MM.1S (cell line): ENCODE results near the gene TENM4.

Experiments used
- DNase-seq: peaks from one replicate; pipeline ENCODE4 v3.0.0-alpha.2; 2015
- H2AFZ ChIP-seq: fragments of 300-600 bp; sonication (generic); 2 replicates; pipeline ENCODE4 v1.6.0; 2016; ENCODE audit warnings: antibody characterized with exemption, low read length
- H3F3A ChIP-seq: fragments of 300-600 bp; sonication (generic); 2 replicates; pipeline ENCODE4 v1.6.1; 2016; ENCODE audit warnings: mild to moderate bottlenecking, antibody characterized with exemption, low read length, moderate library complexity, mixed read lengths; ENCODE audit not compliant: insufficient read depth
- H3K27ac ChIP-seq: fragments of 300-600 bp; sonication (generic); 2 replicates; pipeline ENCODE4 v1.5.1; 2016; ENCODE audit warnings: mild to moderate bottlenecking, low read length
- H3K27me3 ChIP-seq: fragments of 300-600 bp; sonication (generic); replicated peaks from 2 replicates; pipeline ENCODE4 v1.6.0; 2016; ENCODE audit warnings: low read length; ENCODE audit not compliant: insufficient read depth
- H3K36me3 ChIP-seq: fragments of 300-600 bp; sonication (generic); replicated peaks from 2 replicates; pipeline ENCODE4 v1.6.1; 2016; ENCODE audit warnings: mild to moderate bottlenecking, low read length, mixed read lengths; ENCODE audit not compliant: insufficient read depth
- H3K4me1 ChIP-seq: fragments of 300-600 bp; sonication (generic); 2 replicates; pipeline ENCODE4 v1.6.1; 2016; ENCODE audit warnings: low read length, mixed read lengths
- H3K4me2 ChIP-seq: fragments of 300-600 bp; sonication (generic); 2 replicates; pipeline ENCODE4 v1.6.0; 2016; ENCODE audit warnings: low read depth, low read length
- H3K4me3 ChIP-seq: fragments of 300-600 bp; sonication (generic); 2 replicates; pipeline ENCODE4 v1.5.1; 2016; ENCODE audit warnings: low read length, mixed read lengths
- H3K79me2 ChIP-seq: fragments of 300-600 bp; sonication (generic); 2 replicates; pipeline ENCODE4 v1.6.1; 2016; ENCODE audit warnings: mixed run types, low read length, mixed read lengths
- H3K9ac ChIP-seq: fragments of 300-600 bp; sonication (generic); 2 replicates; pipeline ENCODE4 v1.6.1; 2016; ENCODE audit warnings: low read length, mixed read lengths
- H3K9me2 ChIP-seq: fragments of 300-600 bp; sonication (generic); replicated peaks from 2 replicates; pipeline ENCODE4 v1.6.1; 2016; ENCODE audit warnings: mild to moderate bottlenecking, low read length, mixed read lengths; ENCODE audit not compliant: insufficient read depth
- H3K9me3 ChIP-seq: fragments of 300-600 bp; sonication (generic); replicated peaks from 2 replicates; pipeline ENCODE4 v1.6.1; 2016; ENCODE audit warnings: mild to moderate bottlenecking, low read length, mixed read lengths; ENCODE audit not compliant: insufficient read depth
- H4K20me1 ChIP-seq: fragments of 300-600 bp; sonication (generic); 2 replicates; pipeline ENCODE4 v1.6.1; 2016; ENCODE audit warnings: mild to moderate bottlenecking, low read length, moderate library complexity, mixed read lengths; ENCODE audit not compliant: insufficient read depth
- CTCF ChIP-seq: fragments of 300-600 bp; sonication (generic); IDR thresholded peaks from 2 replicates; pipeline ENCODE4 v1.5.1; 2016; ENCODE audit warnings: antibody characterized with exemption, low read length, mixed read lengths
- EZH2 ChIP-seq: fragments of 300-600 bp; sonication (generic); optimal IDR thresholded peaks from 2 replicates; pipeline ENCODE3; 2017; ENCODE audit warnings: low read depth, mild to moderate bottlenecking, antibody characterized with exemption, low read length, mixed read lengths
- EZH2phosphoT487 ChIP-seq: fragments of 300-600 bp; sonication (generic); IDR thresholded peaks from 2 replicates; pipeline ENCODE4 v1.6.1; 2018; ENCODE audit warnings: antibody characterized with exemption, low read length

The TENM4 gene

GRCh38 chr11:79244798-79245197, 196.0 kb downstream of the TENM4 start:
- Histone ChIP-seq H2AFZ (no peak overlapping the region), H3K4me2 (no peak overlapping the region), H3K27me3 (no peaks in the 10 kb centered on the region)

GRCh38 chr11:79244241-79244772, 196.5 kb downstream of the TENM4 start:
- Histone ChIP-seq H3K9me2 (no peaks in the 10 kb centered on the region), H3K9me3 (no peaks in the 10 kb centered on the region), H3K4me1 (no peaks in the 10 kb centered on the region), H3K4me2 (no peak overlapping the region), H4K20me1 (no peaks in the 10 kb centered on the region), H3K36me3 (no peaks in the 10 kb centered on the region), H3K4me3 (no peak overlapping the region), H3K9ac (no peak overlapping the region), H3K27ac (no peak overlapping the region), H3K27me3 (no peaks in the 10 kb centered on the region), H3K79me2 (no peaks in the 10 kb centered on the region), H2AFZ (no peak overlapping the region), H3F3A (no peaks in the 10 kb centered on the region)
- TF ChIP-seq CTCF, result no peak
- no peak for TF ChIP-seq EZH2phosphoT487
- TF ChIP-seq EZH2, result no peak
- no peak for DNase-seq

More at GRCh38 chr11:79244798-79245197, 196.0 kb downstream of the TENM4 start:
- no peak overlapping the region for H3K9ac ChIP-seq
- H3K9me3 ChIP-seq, result no peaks in the 10 kb centered on the region
- no peaks in the 10 kb centered on the region for H4K20me1 ChIP-seq
- no peaks in the 10 kb centered on the region for H3F3A ChIP-seq
- no peaks in the 10 kb centered on the region for H3K36me3 ChIP-seq
- no peaks in the 10 kb centered on the region for H3K79me2 ChIP-seq
- DNase-seq, result no peak
- no peak for TF ChIP-seq CTCF
- TF ChIP-seq EZH2, result no peak
- no peak for TF ChIP-seq EZH2phosphoT487
- H3K9me2 ChIP-seq, result no peaks in the 10 kb centered on the region
- no peaks in the 10 kb centered on the region for H3K4me1 ChIP-seq
- H3K27ac ChIP-seq, result no peak overlapping the region
- no peak overlapping the region for H3K4me3 ChIP-seq

GRCh38 chr11:79243422-79244210, 197.2 kb downstream of the TENM4 start:
- Histone ChIP-seq H3K4me3 (no peak overlapping the region), H2AFZ (no peak overlapping the region), H3K9me2 (no peaks in the 10 kb centered on the region), H4K20me1 (no peaks in the 10 kb centered on the region), H3K4me1 (no peaks in the 10 kb centered on the region), H3K27me3 (no peaks in the 10 kb centered on the region), H3K79me2 (no peaks in the 10 kb centered on the region), H3F3A (no peaks in the 10 kb centered on the region), H3K36me3 (no peaks in the 10 kb centered on the region), H3K9ac (no peak overlapping the region), H3K9me3 (no peaks in the 10 kb centered on the region), H3K27ac (no peak overlapping the region), H3K4me2 (no peak overlapping the region)
- TF ChIP-seq EZH2 (no peak), EZH2phosphoT487 (no peak), CTCF (no peak)
- DNase-seq, result no peak
